IPS-15b (cell line): ENCODE measurements around the gene PLA2G4E.

Experiments
- H3K27me3 ChIP-seq: one replicate; pipeline ENCODE4 v1.6.1; 2013; ENCODE audit warnings: low read length; ENCODE audit not compliant: control insufficient read depth, insufficient read depth
- H3K36me3 ChIP-seq: one replicate; pipeline ENCODE4 v1.6.1; 2013; ENCODE audit warnings: low read length; ENCODE audit not compliant: control insufficient read depth, insufficient read depth
- H3K4me1 ChIP-seq: one replicate; pipeline ENCODE4 v1.6.1; 2013; ENCODE audit warnings: mild to moderate bottlenecking, low read length; ENCODE audit not compliant: control insufficient read depth, insufficient read depth
- H3K4me3 ChIP-seq: one replicate; pipeline ENCODE4 v1.5.1; 2013; ENCODE audit warnings: low read depth, low read length
- H3K9ac ChIP-seq: one replicate; pipeline ENCODE4 v1.6.1; 2013; ENCODE audit warnings: low read depth, mild to moderate bottlenecking, low read length
- H3K9me3 ChIP-seq: one replicate; pipeline ENCODE4 v1.6.1; 2013; ENCODE audit warnings: mild to moderate bottlenecking, low read length; ENCODE audit not compliant: control insufficient read depth, insufficient read depth

Gene PLA2G4E

GRCh38 chr15:41994772-41995475 is 25.9 kb downstream of the PLA2G4E start:
- H3K4me1 ChIP-seq: no peaks in the 10 kb centered on the region
- H3K9ac ChIP-seq: no peak overlapping the region
- H3K27me3 ChIP-seq: no peaks in the 10 kb centered on the region
- no peaks in the 10 kb centered on the region for H3K36me3 ChIP-seq
- H3K4me3 ChIP-seq: no peak overlapping the region
- H3K9me3 ChIP-seq: no peaks in the 10 kb centered on the region

- H3K4me3 ChIP-seq: no peak overlapping the region
- H3K4me1 ChIP-seq: peaks cover 3% of the 10 kb centered on the region
- H3K9me3 ChIP-seq: no peaks in the 10 kb centered on the region
- no peak overlapping the region for H3K9ac ChIP-seq
- no peaks in the 10 kb centered on the region for H3K27me3 ChIP-seq
- no peaks in the 10 kb centered on the region for H3K36me3 ChIP-seq
These were observed 26.6 kb downstream of the PLA2G4E start for GRCh38 chr15:41994171-41994650.

GRCh38 chr15:41993472-41994170 is 27.2 kb downstream of the PLA2G4E start:
- H3K4me1 ChIP-seq: peaks cover 3% of the 10 kb centered on the region
- no peak overlapping the region for H3K9ac ChIP-seq
- no peak overlapping the region for H3K4me3 ChIP-seq
- no peaks in the 10 kb centered on the region for H3K9me3 ChIP-seq
- no peaks in the 10 kb centered on the region for H3K27me3 ChIP-seq
- no peaks in the 10 kb centered on the region for H3K36me3 ChIP-seq

GRCh38 chr15:41992803-41993190 is 28.0 kb downstream of the PLA2G4E start:
- no peak overlapping the region for H3K9ac ChIP-seq
- no peaks in the 10 kb centered on the region for H3K27me3 ChIP-seq
- peaks cover 3% of the 10 kb centered on the region for H3K4me1 ChIP-seq
- H3K36me3 ChIP-seq: no peaks in the 10 kb centered on the region
- no peak overlapping the region for H3K4me3 ChIP-seq
- H3K9me3 ChIP-seq: no peaks in the 10 kb centered on the region

- H3K27me3 ChIP-seq: no peaks in the 10 kb centered on the region
- no peak overlapping the region for H3K4me3 ChIP-seq
- H3K4me1 ChIP-seq: peaks cover 3% of the 10 kb centered on the region
- no peaks in the 10 kb centered on the region for H3K36me3 ChIP-seq
- H3K9ac ChIP-seq: no peak overlapping the region
- H3K9me3 ChIP-seq: no peaks in the 10 kb centered on the region
These were observed 28.6 kb downstream of the PLA2G4E start for GRCh38 chr15:41992151-41992802.

- no peak overlapping the region for H3K4me3 ChIP-seq
- H3K27me3 ChIP-seq: no peaks in the 10 kb centered on the region
- H3K9ac ChIP-seq: no peak overlapping the region
- H3K36me3 ChIP-seq: no peaks in the 10 kb centered on the region
- H3K9me3 ChIP-seq: no peaks in the 10 kb centered on the region
- H3K4me1 ChIP-seq: peaks cover 3% of the 10 kb centered on the region
These were observed 30.2 kb downstream of the PLA2G4E start for GRCh38 chr15:41990691-41991090.

GRCh38 chr15:41990243-41990605 is 30.6 kb downstream of the PLA2G4E start:
- Histone ChIP-seq H3K27me3 (no peaks in the 10 kb centered on the region), H3K36me3 (no peaks in the 10 kb centered on the region), H3K4me3 (no peak overlapping the region), H3K9ac (no peak overlapping the region), H3K9me3 (no peaks in the 10 kb centered on the region), H3K4me1 (peaks cover 3% of the 10 kb centered on the region)

GRCh38 chr15:41989573-41990242 is 31.1 kb downstream of the PLA2G4E start:
- H3K9ac ChIP-seq: no peak overlapping the region
- no peaks in the 10 kb centered on the region for H3K36me3 ChIP-seq

GRCh38 chr15:41988896-41989572 is 31.8 kb downstream of the PLA2G4E start:
- H3K4me1 ChIP-seq: peaks cover 3% of the 10 kb centered on the region
- H3K4me3 ChIP-seq: no peak overlapping the region
- H3K9ac ChIP-seq: no peak overlapping the region
- no peaks in the 10 kb centered on the region for H3K36me3 ChIP-seq
- no peaks in the 10 kb centered on the region for H3K9me3 ChIP-seq
- H3K27me3 ChIP-seq: no peaks in the 10 kb centered on the region

More at GRCh38 chr15:41989573-41990242, 31.1 kb downstream of the PLA2G4E start:
- no peaks in the 10 kb centered on the region for H3K9me3 ChIP-seq
- H3K4me1 ChIP-seq: peaks cover 3% of the 10 kb centered on the region
- no peak overlapping the region for H3K4me3 ChIP-seq
- H3K27me3 ChIP-seq: no peaks in the 10 kb centered on the region

- Histone ChIP-seq H3K36me3 (no peaks in the 10 kb centered on the region), H3K27me3 (no peaks in the 10 kb centered on the region), H3K4me3 (no peak overlapping the region), H3K9ac (no peak overlapping the region), H3K4me1 (peaks cover 3% of the 10 kb centered on the region), H3K9me3 (no peaks in the 10 kb centered on the region)
These were observed 32.9 kb downstream of the PLA2G4E start for GRCh38 chr15:41987925-41988275.

- H3K9ac ChIP-seq: no peak overlapping the region
- no peak overlapping the region for H3K4me3 ChIP-seq
- no peaks in the 10 kb centered on the region for H3K36me3 ChIP-seq
- H3K4me1 ChIP-seq: peaks cover 3% of the 10 kb centered on the region
- H3K9me3 ChIP-seq: no peaks in the 10 kb centered on the region
- H3K27me3 ChIP-seq: no peaks in the 10 kb centered on the region
These were observed 33.5 kb downstream of the PLA2G4E start for GRCh38 chr15:41987246-41987924.
